Sigmoid colon (tissue), 4 donors: ENCODE data around the gene ALDH3B2.

Experiments
- CTCF ChIP-seq, 4 experiments: fragments of 450-650 bp in 3 of 4; fragments of 200-600 bp in 1 of 4; IDR thresholded peaks; one replicate each; pipeline ENCODE4 v1.5.1; 2016 to 2019; ENCODE audit warnings: antibody characterized with exemption in 4 of 4, mild to moderate bottlenecking in 3 of 4, moderate library complexity in 2 of 4
- EP300 ChIP-seq, 4 donors: sonication (generic); formaldehyde crosslinking; IDR thresholded peaks; one replicate each; pipeline ENCODE4 v1.6.1; 2017; ENCODE audit warnings: antibody characterized with exemption in 4 of 4
- POLR2A ChIP-seq, 2 donors: fragments of 450-650 bp; IDR thresholded peaks; one replicate each; pipeline ENCODE4 v1.6.1; 2016; ENCODE audit warnings: antibody characterized with exemption in 2 of 2, mild to moderate bottlenecking in 2 of 2, moderate library complexity in 2 of 2

DNA sequence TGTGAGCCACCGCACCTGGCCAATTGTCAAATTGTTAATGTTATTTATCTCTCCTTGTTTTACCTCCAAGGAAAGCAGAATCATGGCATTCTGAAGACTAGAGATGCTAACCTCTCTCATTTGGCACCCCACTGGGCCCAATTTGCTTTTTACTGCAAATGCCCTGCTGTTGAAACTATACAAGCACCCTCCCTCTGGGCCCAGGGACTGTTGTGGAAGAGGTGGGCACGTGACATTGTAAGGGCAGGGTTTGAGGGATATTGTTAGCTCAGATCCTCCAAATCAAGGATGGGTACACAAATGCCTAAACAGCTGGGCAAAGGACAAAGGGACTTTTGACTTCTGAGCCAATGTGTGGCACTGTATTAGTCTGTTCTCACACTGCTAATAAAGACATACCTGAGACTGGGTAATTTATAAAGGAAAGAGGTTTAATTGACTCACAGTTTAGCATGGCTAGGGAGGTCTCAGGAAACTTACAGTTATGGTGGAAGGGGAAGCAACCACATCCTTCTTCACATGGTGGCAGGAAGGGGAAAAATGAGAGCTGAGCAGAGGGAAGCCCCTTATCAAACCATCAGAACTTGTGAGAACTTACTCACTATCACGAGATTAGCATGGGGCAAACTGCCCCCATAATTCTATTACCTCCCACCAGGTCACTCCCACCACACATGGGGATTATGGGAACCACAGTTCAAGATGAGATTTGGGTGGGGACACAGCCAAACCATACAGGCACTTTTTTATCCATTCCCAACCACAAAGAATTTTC, 6.5 kb upstream of the ALDH3B2 start:
- TF ChIP-seq CTCF (IDR thresholded peaks at IDR 0.05): no peak
- no peak for TF ChIP-seq POLR2A (IDR thresholded peaks at IDR 0.05)
- TF ChIP-seq EP300 (IDR thresholded peaks at IDR 0.05): no peak
